ENCODE data around the gene BOC.
A peak's percentile ranks its signal among the peaks of the same experiment; 100 is the strongest.

The BOC gene

DNA sequence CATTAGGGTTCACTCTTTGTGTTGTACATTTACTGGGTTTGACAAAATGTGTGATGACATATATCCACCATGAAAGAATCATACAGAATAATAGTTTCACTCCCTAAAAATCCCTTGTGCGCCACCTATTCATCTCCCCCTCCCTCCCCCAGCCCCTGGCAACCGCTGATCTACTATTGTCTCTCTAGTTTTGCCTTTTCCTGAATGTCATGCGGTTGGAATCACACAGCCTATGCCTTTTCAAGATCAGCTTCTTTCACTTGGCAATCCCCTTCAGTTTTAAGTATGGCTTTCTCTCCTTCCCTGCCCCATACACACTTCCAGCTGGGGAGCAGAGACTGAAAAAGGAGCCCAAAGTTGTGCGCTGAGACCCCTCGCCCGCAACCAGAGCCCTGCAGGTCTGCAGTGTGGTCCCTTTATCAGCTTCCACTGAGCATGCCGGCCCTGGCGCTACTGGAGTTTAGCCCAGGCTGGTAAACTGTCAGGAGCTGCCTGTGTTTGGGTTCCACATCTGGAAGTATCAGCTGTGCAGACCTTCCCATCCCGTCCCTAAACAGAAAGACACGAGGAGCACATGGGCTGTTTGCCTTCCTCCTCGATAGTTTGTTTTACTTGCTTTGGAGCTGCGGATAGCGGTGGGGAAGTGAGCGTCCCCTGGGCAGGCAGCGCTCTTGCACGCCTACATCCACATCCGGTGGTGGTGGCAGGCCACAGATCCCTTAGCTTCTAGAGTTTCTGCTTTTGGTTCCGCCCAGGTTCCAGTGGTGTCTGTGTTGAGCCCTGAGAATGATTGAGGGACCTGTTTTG lies 12.3 kb downstream of the BOC start:
- DNase-seq: peak; percentile 5

GRCh38 chr3:113225286-113225685 lies 13.9 kb downstream of the BOC start:
- no peak for DNase-seq

- DNase-seq: no peak
These were observed 15.1 kb downstream of the BOC start for GRCh38 chr3:113226491-113226890.

GRCh38 chr3:113227146-113227545 lies 15.8 kb downstream of the BOC start:
- DNase-seq: no peak

- DNase-seq: no peak
These were observed 17.3 kb downstream of the BOC start for GRCh38 chr3:113228498-113229286.

GRCh38 chr3:113231391-113231790 lies 20.0 kb downstream of the BOC start:
- no peak for DNase-seq

- DNase-seq: no peak
These were observed 20.5 kb downstream of the BOC start for GRCh38 chr3:113231827-113232253.

- DNase-seq: no peak
These were observed 21.0 kb downstream of the BOC start for GRCh38 chr3:113232342-113232741.

- no peak for DNase-seq
These were observed 22.1 kb downstream of the BOC start for GRCh38 chr3:113233497-113233896.

DNA sequence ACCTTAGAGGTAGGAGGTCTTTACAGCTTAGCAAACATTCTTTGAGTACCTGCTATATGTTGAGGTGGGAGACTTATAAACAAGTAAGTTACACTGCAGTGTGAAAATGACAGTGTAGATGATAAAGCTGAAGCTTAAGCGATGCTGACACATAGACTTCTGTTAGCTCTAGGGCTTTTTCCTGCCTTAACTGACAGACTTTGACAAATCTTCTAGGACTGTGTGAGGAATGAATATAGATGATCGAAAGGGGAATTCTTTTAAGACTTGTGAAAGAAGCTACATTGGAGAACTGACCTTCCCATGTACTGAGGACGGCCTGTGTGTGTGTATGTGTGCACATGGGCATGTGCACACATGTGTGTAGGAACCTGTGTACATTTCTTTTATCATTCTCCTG lies 22.7 kb downstream of the BOC start:
- DNase-seq: no peak

DNA sequence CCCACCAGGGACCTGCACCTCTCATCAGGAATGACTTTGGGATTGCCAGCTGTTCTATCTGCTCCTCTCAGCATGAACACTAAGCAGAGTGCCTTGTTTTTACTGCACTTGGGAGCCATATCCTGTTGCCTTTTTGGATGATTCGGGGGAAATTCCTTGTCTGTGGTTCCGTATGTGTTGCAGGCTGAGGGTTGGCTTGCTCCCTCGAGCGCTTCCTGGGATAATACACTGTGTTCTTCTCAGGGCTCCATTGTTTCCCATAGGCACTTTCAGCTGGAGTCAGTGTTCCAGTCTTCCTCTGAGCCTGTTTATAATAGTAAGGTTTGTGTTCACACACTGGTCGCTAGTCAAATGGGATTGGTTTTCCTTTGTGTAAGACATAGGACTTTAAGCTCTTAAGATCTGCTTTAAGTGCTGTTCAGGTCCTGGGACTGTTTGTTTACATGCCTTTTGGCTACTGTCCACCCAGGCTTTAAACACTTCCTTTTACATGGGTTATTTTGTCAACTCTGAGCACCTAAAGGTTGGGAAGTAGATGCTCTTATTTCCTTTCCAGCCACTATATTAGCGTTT lies 23.4 kb downstream of the BOC start:
- no peak for DNase-seq

DNA sequence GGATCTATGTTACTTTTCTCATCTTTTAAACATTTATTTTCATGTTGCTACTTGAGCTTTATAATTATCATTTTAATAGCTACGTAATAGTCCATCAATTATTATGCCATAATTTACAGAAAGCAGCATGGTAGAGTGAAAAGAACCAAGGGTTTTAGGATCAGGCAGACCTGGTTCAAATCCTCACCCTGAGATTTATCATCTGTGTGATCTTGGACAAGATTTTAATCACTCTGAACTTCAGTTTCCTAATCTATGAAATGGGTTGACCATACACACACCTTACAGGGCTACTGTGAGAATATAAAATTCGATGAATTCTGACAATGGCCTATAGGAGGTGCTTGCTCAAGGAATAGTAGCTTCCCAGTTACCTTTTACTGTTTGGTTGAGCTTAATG lies 27.1 kb downstream of the BOC start:
- no peak for DNase-seq

GRCh38 chr3:113240841-113241240 lies 29.5 kb downstream of the BOC start:
- no peak for DNase-seq

GRCh38 chr3:113241292-113242095 lies 30.1 kb downstream of the BOC start:
- DNase-seq: no peak

- no peak for DNase-seq
These were observed 30.8 kb downstream of the BOC start for GRCh38 chr3:113242096-113242581.

DNA sequence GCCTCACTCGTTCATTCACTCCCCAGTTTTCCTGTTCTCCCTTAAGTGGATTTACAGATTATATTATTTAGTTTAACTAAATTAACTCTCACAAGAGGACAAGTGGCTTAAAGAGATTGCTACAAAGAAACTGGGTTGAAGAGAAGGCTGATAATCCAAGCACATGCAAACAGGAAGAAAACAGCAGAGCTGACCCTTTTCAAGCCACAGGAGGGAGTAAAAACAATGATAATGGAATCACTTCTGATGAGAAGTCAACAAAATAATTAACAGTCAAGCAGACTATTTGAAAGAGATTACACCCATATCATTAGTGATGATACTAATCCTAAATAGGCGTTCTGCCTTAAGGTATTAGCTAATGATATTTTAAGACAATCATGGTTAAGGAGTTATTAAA lies 31.7 kb downstream of the BOC start:
- no peak for DNase-seq

GRCh38 chr3:113243846-113244245 lies 32.5 kb downstream of the BOC start:
- DNase-seq: no peak

- DNase-seq: no peak
These were observed 34.4 kb downstream of the BOC start for GRCh38 chr3:113245761-113246161.

DNA sequence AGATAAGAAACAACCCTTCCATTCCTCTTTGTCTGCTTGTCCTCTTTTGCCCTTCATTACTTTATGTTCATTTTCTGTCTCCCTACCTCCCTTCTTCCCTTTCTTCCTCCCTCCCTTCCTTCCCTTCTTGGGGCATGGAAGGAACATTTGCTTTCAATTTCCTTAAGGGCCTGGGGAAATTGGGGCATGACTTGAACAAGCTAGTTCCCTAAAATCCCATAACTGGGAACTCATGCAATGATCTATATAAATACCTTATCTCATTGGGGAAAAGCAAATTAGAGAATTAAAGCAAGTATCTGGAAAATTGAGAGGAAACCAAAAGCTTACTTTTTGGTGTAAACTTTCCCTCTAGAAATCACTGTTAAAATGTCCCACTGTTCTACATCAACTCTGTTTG lies 35.7 kb downstream of the BOC start:
- no peak for DNase-seq

DNA sequence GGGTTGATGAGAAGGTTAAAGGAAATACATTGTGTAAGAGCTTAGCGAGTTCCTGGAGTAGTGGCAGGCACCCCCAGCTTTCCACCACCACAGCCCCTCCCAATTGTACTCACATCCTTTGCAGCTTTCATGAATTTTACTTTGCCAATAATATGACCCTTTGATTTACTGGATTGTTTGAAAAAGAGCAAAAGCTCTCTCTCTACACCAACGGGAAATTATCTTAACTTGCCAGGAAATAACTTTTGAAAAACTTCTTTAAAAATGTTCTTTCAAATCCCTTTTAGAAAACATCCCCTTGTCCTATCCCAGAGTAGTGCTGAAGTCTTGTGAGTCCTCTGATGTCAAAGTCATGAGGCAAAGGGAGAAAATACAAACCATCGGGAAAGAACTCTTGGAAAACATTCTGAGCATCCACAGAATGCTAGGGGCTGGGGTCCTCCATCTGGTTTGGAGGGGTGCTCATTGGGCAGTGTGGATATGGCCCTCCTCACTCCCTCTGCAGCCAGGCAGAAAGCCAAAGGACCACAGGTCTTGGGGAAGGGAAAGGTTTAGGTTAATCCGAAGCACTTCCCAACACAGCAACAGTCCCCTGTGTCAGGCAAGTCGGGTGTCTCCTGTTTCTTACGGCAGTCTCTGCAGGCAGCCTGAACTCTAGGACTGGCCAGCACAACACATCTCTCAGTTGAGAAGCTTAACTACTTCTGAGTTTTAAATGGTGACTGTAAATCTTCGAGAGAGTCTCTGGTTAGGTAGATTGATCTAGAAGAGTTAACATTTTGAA lies 36.5 kb downstream of the BOC start:
- no peak for DNase-seq

- no peak for DNase-seq
These were observed 37.8 kb downstream of the BOC start for GRCh38 chr3:113249111-113249510.

DNA sequence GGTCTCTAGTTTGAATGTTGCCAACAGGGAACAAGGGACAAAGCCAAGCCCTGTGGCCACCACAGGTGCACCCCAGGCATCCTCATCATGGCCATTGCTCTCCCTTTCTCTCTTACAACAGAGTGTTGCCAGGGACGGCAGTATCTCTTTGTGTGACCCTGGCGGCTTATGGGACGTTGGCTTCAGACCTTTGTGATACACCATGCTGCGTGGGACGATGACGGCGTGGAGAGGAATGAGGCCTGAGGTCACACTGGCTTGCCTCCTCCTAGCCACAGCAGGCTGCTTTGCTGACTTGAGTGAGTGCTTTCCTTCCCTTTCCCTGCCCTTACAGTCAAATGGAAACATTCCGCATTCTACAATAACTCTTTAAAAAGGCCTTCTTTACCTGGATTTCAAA lies 38.2 kb downstream of the BOC start:
- DNase-seq: no peak

All from CD4-positive, alpha-beta T cell treated with Interleukin-12 subunit alpha and Interleukin-12 subunit beta, for 1 hour (primary cell).